Measurements from ENCODE around the gene BRD1.

- TF ChIP-seq POLR2AphosphoS5 (IDR thresholded peaks at IDR 0.05): no peak
- TF ChIP-seq, protein P1, sequence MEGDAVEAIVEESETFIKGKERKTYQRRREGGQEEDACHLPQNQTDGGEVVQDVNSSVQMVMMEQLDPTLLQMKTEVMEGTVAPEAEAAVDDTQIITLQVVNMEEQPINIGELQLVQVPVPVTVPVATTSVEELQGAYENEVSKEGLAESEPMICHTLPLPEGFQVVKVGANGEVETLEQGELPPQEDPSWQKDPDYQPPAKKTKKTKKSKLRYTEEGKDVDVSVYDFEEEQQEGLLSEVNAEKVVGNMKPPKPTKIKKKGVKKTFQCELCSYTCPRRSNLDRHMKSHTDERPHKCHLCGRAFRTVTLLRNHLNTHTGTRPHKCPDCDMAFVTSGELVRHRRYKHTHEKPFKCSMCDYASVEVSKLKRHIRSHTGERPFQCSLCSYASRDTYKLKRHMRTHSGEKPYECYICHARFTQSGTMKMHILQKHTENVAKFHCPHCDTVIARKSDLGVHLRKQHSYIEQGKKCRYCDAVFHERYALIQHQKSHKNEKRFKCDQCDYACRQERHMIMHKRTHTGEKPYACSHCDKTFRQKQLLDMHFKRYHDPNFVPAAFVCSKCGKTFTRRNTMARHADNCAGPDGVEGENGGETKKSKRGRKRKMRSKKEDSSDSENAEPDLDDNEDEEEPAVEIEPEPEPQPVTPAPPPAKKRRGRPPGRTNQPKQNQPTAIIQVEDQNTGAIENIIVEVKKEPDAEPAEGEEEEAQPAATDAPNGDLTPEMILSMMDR (IDR thresholded peaks at IDR 0.05; ENCODE audit: poor library complexity, severe bottlenecking): no peak
- no peak for TF ChIP-seq EP300 (conservative IDR thresholded peaks at IDR 0.05; ENCODE audit: poor library complexity, severe bottlenecking)
- no peak for TF ChIP-seq EZH2 (IDR thresholded peaks at IDR 0.05; ENCODE audit: borderline replicate concordance, insufficient read depth, low read length, poor library complexity, severe bottlenecking)
- TF ChIP-seq RAD21 (conservative IDR thresholded peaks at IDR 0.05): no peak
- TF ChIP-seq TAF1 (IDR thresholded peaks at IDR 0.05; ENCODE audit: low read depth): no peak
- no peak for TF ChIP-seq SMC3 (conservative IDR thresholded peaks at IDR 0.05; ENCODE audit: poor library complexity)
Observed at GRCh38 chr22:49739138-49739537, 88.5 kb downstream of the BRD1 start.

All from neural cell (in vitro differentiated cells).